ENCODE data around the gene CRYBG2. TPM values are rescaled to one million over a fixed set of nuclear protein-coding genes. Genes with fewer than 3 reads are reported as not detected.

Gene CRYBG2
- total and polyA plus RNA-seq, 3 donors from 2014 or later = 4.9 to 12.9 (median 5.6) TPM

DNA sequence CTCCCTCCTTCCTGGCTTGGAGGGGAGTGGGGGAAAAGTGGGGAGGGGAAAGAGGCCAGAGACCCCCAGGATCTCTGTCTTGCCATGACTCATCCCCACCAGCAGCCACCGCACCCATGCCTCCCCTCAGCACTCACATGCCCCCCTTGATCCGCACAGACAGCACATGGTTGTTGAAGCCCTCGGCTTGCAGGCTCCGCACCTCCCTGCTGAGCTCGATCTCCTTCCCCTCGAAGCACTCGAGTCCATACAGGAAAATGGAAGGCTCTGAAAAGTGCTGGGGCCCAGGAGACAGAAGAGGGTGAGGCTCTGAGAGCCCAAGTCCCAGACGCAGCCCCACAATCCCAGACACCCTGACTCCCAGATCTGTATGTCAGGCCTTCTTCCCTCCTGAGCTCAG is 25.3 kb downstream of the CRYBG2 start:
- intact Hi-C loops (cut with DNase I; ENCODE audit: low total_unique reads) = loop anchor here (10.0 kb wide), 1 partner anchor 54 kb away; no protein-coding TSS in a partner anchor
- no peaks in the 10 kb centered on the region for H3K4me1 ChIP-seq
- H3K27ac ChIP-seq = no peak overlapping the region
- no peaks in the 10 kb centered on the region for H3K9me3 ChIP-seq
- no peaks in the 10 kb centered on the region for H3K27me3 ChIP-seq
- H3K36me3 ChIP-seq (ENCODE audit: low read depth, missing control alignments) = no peaks in the 10 kb centered on the region
- H3K4me3 ChIP-seq = no peak overlapping the region
- 76 to 87% methylated on average over 8 of the region's 8 CpGs for WGBS, 2 donors
- DNase-seq = no peak
- no peak for TF ChIP-seq POLR2A (IDR thresholded peaks at IDR 0.05)
- TF ChIP-seq, protein P1, sequence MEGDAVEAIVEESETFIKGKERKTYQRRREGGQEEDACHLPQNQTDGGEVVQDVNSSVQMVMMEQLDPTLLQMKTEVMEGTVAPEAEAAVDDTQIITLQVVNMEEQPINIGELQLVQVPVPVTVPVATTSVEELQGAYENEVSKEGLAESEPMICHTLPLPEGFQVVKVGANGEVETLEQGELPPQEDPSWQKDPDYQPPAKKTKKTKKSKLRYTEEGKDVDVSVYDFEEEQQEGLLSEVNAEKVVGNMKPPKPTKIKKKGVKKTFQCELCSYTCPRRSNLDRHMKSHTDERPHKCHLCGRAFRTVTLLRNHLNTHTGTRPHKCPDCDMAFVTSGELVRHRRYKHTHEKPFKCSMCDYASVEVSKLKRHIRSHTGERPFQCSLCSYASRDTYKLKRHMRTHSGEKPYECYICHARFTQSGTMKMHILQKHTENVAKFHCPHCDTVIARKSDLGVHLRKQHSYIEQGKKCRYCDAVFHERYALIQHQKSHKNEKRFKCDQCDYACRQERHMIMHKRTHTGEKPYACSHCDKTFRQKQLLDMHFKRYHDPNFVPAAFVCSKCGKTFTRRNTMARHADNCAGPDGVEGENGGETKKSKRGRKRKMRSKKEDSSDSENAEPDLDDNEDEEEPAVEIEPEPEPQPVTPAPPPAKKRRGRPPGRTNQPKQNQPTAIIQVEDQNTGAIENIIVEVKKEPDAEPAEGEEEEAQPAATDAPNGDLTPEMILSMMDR (IDR thresholded peaks at IDR 0.05) = no peak

DNA sequence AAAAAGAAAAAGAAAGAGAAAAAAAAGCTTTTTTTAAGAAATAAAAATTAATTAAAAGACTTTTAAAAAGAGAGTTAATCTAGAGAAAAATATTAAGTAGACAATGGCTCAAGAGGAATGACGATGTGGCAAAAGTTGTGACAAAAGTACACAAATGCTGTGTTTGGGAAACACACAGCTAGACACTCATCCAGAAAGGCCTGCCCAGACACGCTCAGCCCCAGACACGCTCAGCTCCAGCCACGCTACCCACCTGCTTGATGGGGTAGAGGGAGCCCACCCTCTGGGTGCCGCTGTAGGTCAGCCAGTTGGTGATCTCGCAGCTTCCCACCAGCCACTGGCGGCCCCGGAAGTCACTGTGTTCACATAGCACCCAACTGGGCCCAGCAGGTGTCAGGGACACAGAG is 26.0 kb downstream of the CRYBG2 start:
- intact Hi-C loops (cut with DNase I; ENCODE audit: low total_unique reads) = loop anchor here (10.0 kb wide), 1 partner anchor 53 kb away; no protein-coding TSS in a partner anchor
- no peak for DNase-seq
- Histone ChIP-seq H3K4me3 (no peak overlapping the region), H3K36me3 (ENCODE audit: low read depth, missing control alignments) (no peaks in the 10 kb centered on the region), H3K4me1 (no peaks in the 10 kb centered on the region), H3K27ac (no peak overlapping the region), H3K27me3 (no peaks in the 10 kb centered on the region), H3K9me3 (no peaks in the 10 kb centered on the region)
- WGBS, 2 donors = 80 to 90% methylated on average over 8 of the region's 8 CpGs
- TF ChIP-seq, protein P1 (IDR thresholded peaks at IDR 0.05) = no peak
- TF ChIP-seq POLR2A (IDR thresholded peaks at IDR 0.05) = no peak

DNA sequence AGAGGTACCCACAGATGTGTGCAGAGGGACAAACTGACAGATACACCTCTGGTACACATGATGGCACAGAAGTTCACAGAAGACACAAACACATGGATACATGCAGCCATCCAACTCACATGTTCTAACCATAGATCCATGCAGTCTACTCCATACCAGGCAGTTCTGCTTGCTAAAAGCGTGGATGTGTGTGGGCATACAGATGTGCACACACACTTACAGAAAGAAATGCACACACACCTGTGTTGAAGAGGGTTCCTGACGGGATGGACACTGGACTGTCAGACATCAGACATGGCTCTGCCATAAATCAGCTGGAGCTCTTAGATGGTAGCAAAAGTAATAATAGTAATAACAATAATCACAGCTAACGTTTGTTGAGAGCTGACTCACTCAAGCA is 29.4 kb downstream of the CRYBG2 start:
- no peaks in the 10 kb centered on the region for H3K4me1 ChIP-seq
- no peak overlapping the region for H3K27ac ChIP-seq
- intact Hi-C loops (cut with DNase I; ENCODE audit: low total_unique reads) = loop anchor here (10.0 kb wide), 1 partner anchor 50 kb away; no protein-coding TSS in a partner anchor
- no peak for TF ChIP-seq POLR2A (IDR thresholded peaks at IDR 0.05)
- TF ChIP-seq, protein P1 (IDR thresholded peaks at IDR 0.05) = no peak
- no peaks in the 10 kb centered on the region for H3K36me3 ChIP-seq (ENCODE audit: low read depth, missing control alignments)
- no peak overlapping the region for H3K4me3 ChIP-seq
- no peaks in the 10 kb centered on the region for H3K9me3 ChIP-seq
- WGBS, 2 donors = 80 to 92% methylated on average over 3 of the region's 3 CpGs
- no peaks in the 10 kb centered on the region for H3K27me3 ChIP-seq
- no peak for DNase-seq

DNA sequence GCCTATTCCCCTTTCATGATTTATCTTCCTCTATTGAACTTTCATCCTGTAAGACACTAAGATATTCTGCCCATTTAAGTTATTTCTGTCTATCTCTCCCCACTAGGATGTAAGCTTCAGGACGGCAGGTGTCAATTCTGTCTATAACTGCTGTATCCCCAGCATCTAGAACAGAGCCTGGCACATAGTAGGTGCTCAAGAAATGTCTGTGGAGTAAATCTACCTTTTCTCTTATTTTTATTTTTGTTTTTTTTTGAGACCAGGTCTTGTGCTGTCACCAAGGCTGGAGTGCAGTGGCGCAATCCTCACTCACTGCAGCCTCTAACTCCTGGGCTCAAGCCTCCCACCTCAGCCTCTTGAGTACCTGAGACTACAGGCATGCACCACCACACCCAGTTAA is 30.5 kb downstream of the CRYBG2 start:
- H3K36me3 ChIP-seq (ENCODE audit: low read depth, missing control alignments) = no peaks in the 10 kb centered on the region
- H3K9me3 ChIP-seq = no peaks in the 10 kb centered on the region
- H3K4me1 ChIP-seq = no peaks in the 10 kb centered on the region
- no peaks in the 10 kb centered on the region for H3K27me3 ChIP-seq
- DNase-seq = no peak
- WGBS, 2 donors = 94 to 95% methylated on average over 2 of the region's 2 CpGs
- H3K4me3 ChIP-seq = no peak overlapping the region
- intact Hi-C loops (cut with DNase I; ENCODE audit: low total_unique reads) = loop anchor here (10.0 kb wide), 1 partner anchor 49 kb away; no protein-coding TSS in a partner anchor
- no peak overlapping the region for H3K27ac ChIP-seq
- TF ChIP-seq, protein P1 (IDR thresholded peaks at IDR 0.05) = no peak
- no peak for TF ChIP-seq POLR2A (IDR thresholded peaks at IDR 0.05)

DNA sequence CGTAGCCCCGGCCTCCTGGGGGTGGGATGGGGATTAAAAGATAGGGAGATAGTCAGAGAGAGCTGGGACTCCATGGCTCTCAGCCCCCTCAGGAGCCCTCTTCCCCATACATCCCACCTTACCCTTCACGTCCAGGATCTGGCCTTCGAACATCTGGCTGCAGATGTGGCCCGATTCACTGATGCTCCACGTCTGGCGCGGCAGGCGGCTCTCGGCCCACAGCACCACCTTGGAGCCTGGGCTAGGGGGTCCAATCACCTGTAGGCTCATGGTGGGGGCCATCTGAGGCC is 31.9 kb downstream of the CRYBG2 start:
- no peak overlapping the region for H3K4me3 ChIP-seq
- no peak for DNase-seq
- intact Hi-C loops (cut with DNase I; ENCODE audit: low total_unique reads) = loop anchor here (10.0 kb wide), 1 partner anchor 47 kb away; no protein-coding TSS in a partner anchor
- H3K27me3 ChIP-seq = no peaks in the 10 kb centered on the region
- no peaks in the 10 kb centered on the region for H3K36me3 ChIP-seq (ENCODE audit: low read depth, missing control alignments)
- H3K4me1 ChIP-seq = no peaks in the 10 kb centered on the region
- TF ChIP-seq, protein P1 (IDR thresholded peaks at IDR 0.05) = no peak
- no peak for TF ChIP-seq POLR2A (IDR thresholded peaks at IDR 0.05)
- no peaks in the 10 kb centered on the region for H3K9me3 ChIP-seq
- WGBS, 2 donors = 72 to 83% methylated on average over 8 to 10 of the region's 10 CpGs
- no peak overlapping the region for H3K27ac ChIP-seq

Data from testis (tissue), 3 donors.